GM18907 (cell line): ENCODE data around the gene CAPN14.

Experiments used
- ATAC-seq: cut with Tn5 transposase; IDR thresholded peaks from one replicate; pipeline ENCODE4 v1.9.1; 2021; ENCODE audit warnings: mild to moderate bottlenecking, moderate library complexity; ENCODE audit not compliant: unreplicated experiment

Gene CAPN14

GRCh38 chr2:31228717-31229116 is 11.4 kb upstream of the CAPN14 start:
- no peak for ATAC-seq

- ATAC-seq = no peak
These were observed 10.4 kb upstream of the CAPN14 start for GRCh38 chr2:31227711-31228125.

DNA sequence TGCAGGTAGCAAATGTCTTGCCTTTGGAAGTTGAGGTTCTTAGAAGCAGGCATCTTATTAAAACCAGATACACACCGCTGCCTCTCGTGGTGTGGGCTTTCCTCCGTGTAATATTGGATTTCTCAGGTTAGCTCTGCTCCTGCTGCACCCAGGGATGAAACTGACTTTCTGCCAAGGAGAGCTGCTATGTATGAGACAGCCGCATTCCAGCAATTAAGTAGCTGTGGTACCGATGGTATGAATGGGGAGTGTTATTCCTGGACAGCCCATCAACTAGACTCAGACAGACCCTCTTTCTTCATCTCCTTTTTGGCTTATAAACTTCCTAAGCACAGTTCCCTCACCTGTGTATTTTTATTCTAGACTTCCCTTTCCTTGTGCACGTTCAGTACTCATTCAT is 9.8 kb upstream of the CAPN14 start:
- no peak for ATAC-seq

- no peak for ATAC-seq
These were observed 9.0 kb upstream of the CAPN14 start for GRCh38 chr2:31226266-31226665.

DNA sequence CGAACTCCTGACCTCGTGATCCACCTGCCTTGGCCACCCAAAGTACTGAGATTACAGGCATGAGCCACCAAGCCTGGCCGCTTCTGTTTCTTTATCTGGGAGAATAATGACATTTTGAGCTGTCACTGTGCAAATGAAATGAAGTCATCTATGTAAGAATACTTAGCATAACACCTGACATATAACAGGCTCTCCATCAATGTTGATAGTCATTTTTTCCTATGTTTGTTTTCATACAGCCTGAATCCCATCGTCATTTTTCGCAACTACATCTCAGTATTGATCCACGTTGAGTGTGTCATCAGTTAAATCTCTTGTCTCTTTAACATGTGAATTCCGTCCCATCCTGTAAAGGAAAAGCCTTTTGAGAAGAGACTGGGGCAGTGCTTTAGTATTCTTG is 6.4 kb upstream of the CAPN14 start:
- no peak for ATAC-seq

DNA sequence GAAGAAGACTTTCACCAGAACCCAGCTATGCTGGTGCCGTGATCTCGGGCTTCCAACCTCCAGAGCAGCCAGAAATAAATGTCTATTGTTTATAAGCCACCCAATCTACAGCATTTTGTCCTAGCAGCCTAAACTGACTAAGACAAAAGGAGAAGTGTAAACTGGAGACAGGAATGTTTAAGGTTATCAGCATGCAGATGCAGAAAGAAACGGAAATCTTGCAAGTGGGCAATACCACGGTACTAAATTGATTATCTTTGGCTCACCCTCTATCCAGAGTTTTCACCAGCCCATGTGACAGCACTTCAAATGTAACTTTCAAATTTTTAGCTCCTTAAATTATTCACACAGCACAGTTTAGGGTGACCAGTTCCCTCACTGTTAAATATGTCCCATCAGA is 5.7 kb upstream of the CAPN14 start:
- no peak for ATAC-seq

- no peak for ATAC-seq
These were observed 4.8 kb upstream of the CAPN14 start for GRCh38 chr2:31222071-31222470.

GRCh38 chr2:31221544-31221943 is 4.2 kb upstream of the CAPN14 start:
- no peak for ATAC-seq

DNA sequence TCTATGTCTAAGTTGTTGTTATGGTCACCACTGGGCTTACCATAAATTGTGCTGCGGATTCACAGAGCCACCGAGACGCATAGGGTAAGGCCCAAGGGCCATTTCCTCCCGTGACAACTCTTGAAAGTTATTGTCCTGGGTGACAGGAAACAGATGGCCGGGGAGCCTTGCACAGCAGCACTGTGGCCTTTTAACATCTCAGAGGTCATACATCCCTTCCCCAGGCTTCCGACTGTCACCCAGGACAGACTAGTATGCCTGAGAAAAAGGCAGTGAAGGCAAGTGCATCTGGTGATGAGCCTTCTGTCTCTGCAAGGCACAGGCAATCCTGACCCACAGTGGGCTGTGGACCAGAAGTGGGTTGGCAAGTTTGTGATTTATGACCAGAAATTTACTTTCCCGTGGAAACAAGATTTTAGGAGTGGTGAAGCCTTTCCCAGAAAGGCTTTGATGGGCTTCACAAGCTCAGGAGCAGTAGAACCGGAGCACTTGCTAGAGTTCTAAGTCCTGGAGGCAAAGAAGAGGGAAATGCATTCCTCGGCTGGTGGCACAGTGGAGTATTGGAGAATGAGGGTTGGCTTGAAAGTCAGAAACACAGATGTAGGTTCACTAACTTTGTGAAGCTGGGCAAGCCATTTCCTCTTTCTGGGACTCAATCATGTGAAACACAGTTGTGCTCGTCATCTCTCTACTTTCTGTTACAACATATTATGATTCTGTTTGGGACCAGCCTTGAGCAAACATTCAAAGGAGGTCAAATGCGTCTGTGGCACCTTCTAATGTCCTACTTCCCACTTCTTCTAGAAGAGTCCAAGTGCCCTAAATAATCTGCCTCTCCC is 2.0 kb upstream of the CAPN14 start:
- ATAC-seq = peak; percentile 78

GRCh38 chr2:31216734-31217133 is 581 bp downstream of the CAPN14 start:
- ATAC-seq = no peak

GRCh38 chr2:31214444-31214915 is 2.8 kb downstream of the CAPN14 start:
- ATAC-seq = no peak

DNA sequence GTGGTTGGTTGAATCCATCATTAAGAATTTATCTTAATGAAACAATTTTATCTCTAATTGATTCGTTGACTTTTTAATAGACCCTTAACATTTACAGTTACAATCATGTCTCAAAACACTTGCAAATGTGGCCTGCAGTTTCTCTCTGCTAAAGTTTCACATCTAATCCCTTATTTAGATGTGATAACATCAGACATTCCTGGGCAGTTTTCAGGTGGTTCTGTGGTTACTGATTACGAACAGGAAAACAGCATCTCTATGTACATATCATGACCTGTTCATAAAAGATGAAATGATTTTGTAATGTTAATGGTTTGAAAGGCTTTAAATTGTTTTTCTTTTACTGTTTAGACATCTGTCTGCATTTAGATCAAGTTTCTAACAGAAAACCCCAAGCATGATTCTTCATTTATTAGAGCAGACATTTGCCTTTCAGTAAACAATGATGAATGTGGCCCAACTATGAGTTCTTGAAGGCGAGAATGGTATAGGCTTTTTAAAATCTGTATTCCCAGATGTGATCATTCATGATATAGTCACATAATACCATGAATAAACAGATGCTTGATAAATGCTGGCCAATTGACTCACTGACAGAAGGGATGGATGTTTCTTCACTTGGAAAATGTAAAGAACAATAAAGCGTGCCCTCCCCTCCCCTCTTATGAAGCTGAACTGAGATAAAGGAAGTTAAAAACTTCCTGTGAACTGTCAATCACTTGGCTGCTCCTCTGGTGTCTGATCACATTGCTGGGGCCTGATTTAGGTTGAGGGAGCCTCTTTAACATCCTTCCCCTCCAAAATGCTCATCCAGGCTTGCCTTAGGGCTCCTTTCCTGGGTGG is 3.5 kb downstream of the CAPN14 start:
- no peak for ATAC-seq

DNA sequence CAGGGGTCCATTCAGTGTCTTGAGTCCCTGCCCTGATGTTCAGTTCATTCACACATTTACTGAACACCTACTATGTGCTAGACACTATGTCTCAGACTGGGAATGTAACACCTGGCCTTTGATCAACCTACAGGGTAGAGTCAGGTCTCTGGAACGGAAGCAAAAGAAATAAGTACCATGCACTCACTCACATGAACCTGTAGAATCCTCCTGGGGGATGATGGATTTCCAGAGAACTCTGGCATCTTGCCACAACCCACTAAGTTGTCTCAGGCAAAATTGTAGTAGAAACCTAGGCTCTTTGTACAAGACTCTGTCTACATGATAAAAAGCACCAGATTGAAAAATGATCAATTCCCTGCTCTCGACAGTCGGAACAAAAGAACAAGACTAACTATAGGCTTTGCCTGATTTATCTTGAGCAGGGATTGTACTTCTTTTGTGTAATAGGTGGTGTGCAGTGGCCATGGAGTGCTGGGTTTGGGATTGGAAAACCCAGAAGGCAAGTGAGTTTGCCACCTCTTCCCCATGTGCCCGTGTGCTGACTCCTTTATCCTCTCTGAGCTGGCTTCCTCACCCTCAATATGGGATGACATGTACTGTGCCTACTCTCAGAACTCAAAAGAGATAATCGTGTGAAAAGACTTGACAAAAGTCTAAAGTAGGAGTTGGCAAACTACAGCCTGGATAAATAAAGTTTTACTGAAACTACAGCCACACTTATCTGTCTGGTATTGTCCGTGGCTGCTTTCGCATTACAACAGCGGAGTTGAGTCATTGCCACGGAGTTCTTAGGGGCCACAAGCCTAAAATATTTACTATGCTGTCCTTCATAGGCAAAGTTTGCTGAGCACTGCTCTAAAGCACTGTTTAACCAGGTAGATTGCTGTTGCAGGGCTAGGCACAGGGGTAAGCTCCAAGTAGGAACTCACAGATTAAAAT is 4.4 kb downstream of the CAPN14 start:
- no peak for ATAC-seq

GRCh38 chr2:31208240-31208639 is 9.1 kb downstream of the CAPN14 start:
- no peak for ATAC-seq

- no peak for ATAC-seq
These were observed 9.5 kb downstream of the CAPN14 start for GRCh38 chr2:31207790-31208189.

GRCh38 chr2:31205613-31206012 is 11.7 kb downstream of the CAPN14 start:
- no peak for ATAC-seq

GRCh38 chr2:31205186-31205585 is 12.1 kb downstream of the CAPN14 start:
- ATAC-seq = no peak

GRCh38 chr2:31204783-31205182 is 12.5 kb downstream of the CAPN14 start:
- ATAC-seq = no peak

GRCh38 chr2:31203916-31204315 is 13.4 kb downstream of the CAPN14 start:
- no peak for ATAC-seq

DNA sequence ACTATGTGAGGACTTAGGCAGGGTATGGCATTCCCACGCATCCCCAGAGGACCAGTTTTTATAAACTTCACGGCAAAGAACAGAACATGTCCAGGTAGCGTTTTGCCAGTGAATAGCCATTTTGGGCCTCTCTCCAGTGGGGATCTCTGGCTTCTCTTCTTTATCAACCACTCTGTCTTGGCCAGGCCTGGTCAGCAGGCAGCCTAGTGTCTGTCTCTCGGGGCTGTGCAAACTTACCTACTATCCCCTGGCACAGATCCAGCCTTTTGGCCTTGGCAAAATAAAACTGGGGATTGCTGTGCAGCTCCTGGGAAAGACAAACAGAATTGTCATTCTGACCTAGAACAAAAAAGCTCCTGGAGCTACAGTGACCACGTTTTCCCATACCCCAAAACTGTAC is 14.5 kb downstream of the CAPN14 start:
- ATAC-seq = no peak

DNA sequence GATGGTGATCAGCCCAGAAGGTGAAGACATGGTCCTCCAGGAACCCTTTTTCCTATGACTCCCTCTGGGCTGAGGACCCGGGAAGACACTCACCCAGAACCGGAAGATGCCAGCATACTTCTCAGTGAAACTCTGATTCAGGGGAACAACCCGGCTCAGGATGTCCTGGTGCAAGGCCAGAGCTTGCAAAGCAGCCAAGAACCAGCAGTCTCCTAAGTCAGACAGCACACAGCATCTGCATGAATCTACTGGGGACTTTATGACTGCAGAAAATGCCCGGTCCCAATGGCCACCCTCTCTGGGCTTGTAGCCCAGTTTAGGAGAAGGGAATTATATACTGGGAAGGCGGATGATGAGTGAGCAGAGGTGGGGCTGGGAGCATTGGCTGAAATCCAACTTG is 15.3 kb downstream of the CAPN14 start:
- no peak for ATAC-seq
